CD14-positive monocyte (primary cell): ENCODE data around the gene DUSP6. TPM values are rescaled to one million over a fixed set of nuclear protein-coding genes. Genes with fewer than 3 reads are reported as not detected.

Experiments used
- DNase-seq, 3 donors: peaks; one replicate each; pipeline ENCODE4 v3.0.0-alpha.2; 2011 to 2022
- H2AFZ ChIP-seq: 2 replicates; pipeline ENCODE4 v1.6.0; 2012; ENCODE audit warnings: mild to moderate bottlenecking, low read depth, low read length, inconsistent platforms; ENCODE audit not compliant: insufficient read depth, poor library complexity, severe bottlenecking
- H3K27ac ChIP-seq, 2 donors: 1 replicate in 1 of 2; 2 replicates in 1 of 2; pipeline ENCODE4 v1.5.1; 2012 to 2013; ENCODE audit warnings: low read length in 2 of 2, control low read depth in 1 of 2, inconsistent platforms in 1 of 2, low read depth in 1 of 2, mild to moderate bottlenecking in 1 of 2
- H3K27me3 ChIP-seq, 2 donors: one replicate each; pipeline versions ENCODE4 v1.6.0 to v1.6.1; 2011 to 2013; ENCODE audit warnings: low read length in 2 of 2; ENCODE audit not compliant: control insufficient read depth in 2 of 2, insufficient read depth in 2 of 2
- H3K36me3 ChIP-seq, 2 donors: replicated peaks in 1 of 2; 1 replicate in 1 of 2; 2 replicates in 1 of 2; pipeline versions ENCODE4 v1.5.1 to v1.6.1; 2012 to 2013; ENCODE audit warnings: low read length in 2 of 2, control low read depth in 1 of 2, inconsistent platforms in 1 of 2, mild to moderate bottlenecking in 1 of 2; ENCODE audit not compliant: insufficient read depth in 2 of 2, control insufficient read depth in 1 of 2
- H3K4me1 ChIP-seq, 2 donors: 1 replicate in 1 of 2; 2 replicates in 1 of 2; pipeline versions ENCODE4 v1.5.1 to v1.6.1; 2012 to 2013; ENCODE audit warnings: low read length in 2 of 2, control low read depth in 1 of 2, inconsistent platforms in 1 of 2, mild to moderate bottlenecking in 1 of 2, moderate library complexity in 1 of 2; ENCODE audit not compliant: insufficient read depth in 2 of 2, control insufficient read depth in 1 of 2
- H3K4me2 ChIP-seq: replicated peaks from 2 replicates; pipeline ENCODE3; 2012; ENCODE audit warnings: low read length, moderate library complexity, mild to moderate bottlenecking; ENCODE audit not compliant: poor library complexity, severe bottlenecking; ENCODE audit errors: extremely low read depth
- H3K4me3 ChIP-seq, 3 experiments: fragments of 200-600 bp in 1 of 3; sonication (generic) in 1 of 3; replicated peaks in 1 of 3; 1 replicate in 2 of 3; 2 replicates in 1 of 3; pipeline ENCODE4 v1.5.1; 2011 to 2013; ENCODE audit warnings: low read length in 3 of 3, mild to moderate bottlenecking in 3 of 3, control low read depth in 2 of 3, low read depth in 2 of 3, inconsistent platforms in 1 of 3, moderate library complexity in 1 of 3
- H3K79me2 ChIP-seq: 2 replicates; pipeline ENCODE4 v1.6.0; 2012; ENCODE audit warnings: mild to moderate bottlenecking, control low read depth, inconsistent platforms, low read length, moderate library complexity; ENCODE audit not compliant: insufficient read depth
- H3K9ac ChIP-seq: 2 replicates; pipeline ENCODE4 v1.6.0; 2017; ENCODE audit warnings: low read length, mild to moderate bottlenecking; ENCODE audit not compliant: insufficient read depth, poor library complexity, severe bottlenecking
- H3K9me3 ChIP-seq, 2 donors: replicated peaks in 1 of 2; 1 replicate in 1 of 2; 2 replicates in 1 of 2; pipeline versions ENCODE4 v1.5.1 to v1.6.1; 2012 to 2013; ENCODE audit warnings: low read length in 2 of 2, control low read depth in 1 of 2; ENCODE audit not compliant: control insufficient read depth in 1 of 2, insufficient read depth in 1 of 2
- H4K20me1 ChIP-seq: 2 replicates; pipeline ENCODE4 v1.6.0; 2012; ENCODE audit warnings: mild to moderate bottlenecking, low read length, control low read depth, moderate library complexity; ENCODE audit not compliant: insufficient read depth
- H3K27ac Mint-ChIP-seq, 7 donors: one replicate each; pipeline ENCODE4 v1.8.0; 2020; ENCODE audit warnings: mild to moderate bottlenecking in 7 of 7, mixed read lengths in 7 of 7, moderate library complexity in 6 of 7, inconsistent platforms in 2 of 7
- H3K27me3 Mint-ChIP-seq, 3 donors: one replicate each; pipeline ENCODE4 v1.8.0; 2021 to 2022; ENCODE audit warnings: low read depth in 3 of 3, mild to moderate bottlenecking in 3 of 3, mixed read lengths in 3 of 3, moderate library complexity in 3 of 3, inconsistent platforms in 1 of 3
- H3K36me3 Mint-ChIP-seq, 2 donors: one replicate each; pipeline ENCODE4 v1.8.0; 2020; ENCODE audit warnings: mixed read lengths in 2 of 2, inconsistent platforms in 1 of 2, mild to moderate bottlenecking in 1 of 2
- H3K4me1 Mint-ChIP-seq: one replicate; pipeline ENCODE4 v1.8.0; 2020; ENCODE audit warnings: mild to moderate bottlenecking, mixed read lengths
- H3K4me3 Mint-ChIP-seq, 2 donors: one replicate each; pipeline ENCODE4 v1.8.0; 2020; ENCODE audit warnings: mild to moderate bottlenecking in 2 of 2, mixed read lengths in 2 of 2, moderate library complexity in 1 of 2
- H3K9me3 Mint-ChIP-seq, 7 donors: one replicate each; pipeline ENCODE4 v1.8.0; 2020 to 2022; ENCODE audit warnings: mixed read lengths in 7 of 7, mild to moderate bottlenecking in 6 of 7, moderate library complexity in 6 of 7, inconsistent platforms in 2 of 7
- WGBS: methylation state at CpG from one replicate; pipeline ENCODE4 v1.1.5; 2013; ENCODE audit warnings: missing lambda C conversion rate; ENCODE audit not compliant: insufficient coverage; 5-methylcytosine and 5-hydroxymethylcytosine counted together
- intact Hi-C, 2 donors: fragments of 100-400 bp; cut with micrococcal nuclease; formaldehyde crosslinking; loops; one replicate each; pipeline versions ENCODE4 v1.15.0 to v1.15.1; 2023
- polyA plus RNA-seq, 3 donors: library from polyadenylated mRNA; depleted of rRNA in 1 of 3; unstranded in 2 of 3; stranded (reverse) in 1 of 3; fragments of 300-500 nt in 2 of 3; fragments of >200 nt in 1 of 3; fragmentation: Illumina TruSeq in 2 of 3; gene quantifications; 1 replicate in 2 of 3; 2 replicates in 1 of 3; pipeline ENCODE4 v1.2.3, GENCODE V29; 2012 to 2021
- TF ChIP-seq, protein P1 (sequence below): fragments of 200-600 bp; IDR thresholded peaks from one replicate; pipeline ENCODE4 v1.8.0; 2022; ENCODE audit warnings: antibody characterized with exemption, mild to moderate bottlenecking

Gene DUSP6
- polyA plus RNA-seq, 3 donors, result 195 to 880 (median 653) TPM

DNA sequence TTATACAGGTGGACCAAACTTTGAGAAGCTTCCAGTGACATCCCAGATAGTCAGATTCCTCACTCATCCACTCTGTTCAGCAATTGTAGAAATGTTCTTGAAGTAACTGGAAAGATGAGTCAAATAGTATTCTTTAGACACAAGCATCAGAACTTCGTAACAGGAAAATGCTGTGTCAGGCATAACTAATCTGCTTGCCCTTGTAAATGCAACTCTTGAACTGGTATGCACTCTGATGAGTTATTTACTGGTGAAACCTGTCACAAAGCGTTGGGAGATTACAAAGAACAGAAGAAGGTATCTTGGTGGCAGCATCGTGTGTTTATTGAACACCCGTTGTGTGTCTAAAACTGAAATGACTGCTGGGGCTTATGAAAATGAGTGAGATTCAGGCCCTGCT is 10.8 kb upstream of the DUSP6 start:
- no peaks in the 10 kb centered on the region for H3K9me3 ChIP-seq
- Mint-ChIP-seq H3K27ac (no peak overlapping the region), H3K36me3 (peaks cover 9 to 14% of the 10 kb centered on the region in 2 donors), H3K4me3 (no peak overlapping the region), H3K27me3 (peaks cover 1 to 2% (median 1%) of the 10 kb centered on the region in 3 donors), H3K9me3 (no peaks in the 10 kb centered on the region), H3K4me1 (no peaks in the 10 kb centered on the region)
- WGBS, result 90% methylated on average over 3 of the region's 4 CpGs
- H3K27me3 ChIP-seq, result no peaks in the 10 kb centered on the region
- H3K27ac ChIP-seq, result no peak overlapping the region
- intact Hi-C loops, result no loop called here
- no peaks in the 10 kb centered on the region for H3K36me3 ChIP-seq
- H3K9ac ChIP-seq, result no peak overlapping the region
- no peak for DNase-seq
- H3K79me2 ChIP-seq, result no peaks in the 10 kb centered on the region
- H3K4me2 ChIP-seq, result no peak overlapping the region
- H4K20me1 ChIP-seq, result no peaks in the 10 kb centered on the region
- no peak overlapping the region for H3K4me3 ChIP-seq
- H2AFZ ChIP-seq, result no peak overlapping the region
- TF ChIP-seq, protein P1, sequence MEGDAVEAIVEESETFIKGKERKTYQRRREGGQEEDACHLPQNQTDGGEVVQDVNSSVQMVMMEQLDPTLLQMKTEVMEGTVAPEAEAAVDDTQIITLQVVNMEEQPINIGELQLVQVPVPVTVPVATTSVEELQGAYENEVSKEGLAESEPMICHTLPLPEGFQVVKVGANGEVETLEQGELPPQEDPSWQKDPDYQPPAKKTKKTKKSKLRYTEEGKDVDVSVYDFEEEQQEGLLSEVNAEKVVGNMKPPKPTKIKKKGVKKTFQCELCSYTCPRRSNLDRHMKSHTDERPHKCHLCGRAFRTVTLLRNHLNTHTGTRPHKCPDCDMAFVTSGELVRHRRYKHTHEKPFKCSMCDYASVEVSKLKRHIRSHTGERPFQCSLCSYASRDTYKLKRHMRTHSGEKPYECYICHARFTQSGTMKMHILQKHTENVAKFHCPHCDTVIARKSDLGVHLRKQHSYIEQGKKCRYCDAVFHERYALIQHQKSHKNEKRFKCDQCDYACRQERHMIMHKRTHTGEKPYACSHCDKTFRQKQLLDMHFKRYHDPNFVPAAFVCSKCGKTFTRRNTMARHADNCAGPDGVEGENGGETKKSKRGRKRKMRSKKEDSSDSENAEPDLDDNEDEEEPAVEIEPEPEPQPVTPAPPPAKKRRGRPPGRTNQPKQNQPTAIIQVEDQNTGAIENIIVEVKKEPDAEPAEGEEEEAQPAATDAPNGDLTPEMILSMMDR, result no peak
- no peaks in the 10 kb centered on the region for H3K4me1 ChIP-seq

DNA sequence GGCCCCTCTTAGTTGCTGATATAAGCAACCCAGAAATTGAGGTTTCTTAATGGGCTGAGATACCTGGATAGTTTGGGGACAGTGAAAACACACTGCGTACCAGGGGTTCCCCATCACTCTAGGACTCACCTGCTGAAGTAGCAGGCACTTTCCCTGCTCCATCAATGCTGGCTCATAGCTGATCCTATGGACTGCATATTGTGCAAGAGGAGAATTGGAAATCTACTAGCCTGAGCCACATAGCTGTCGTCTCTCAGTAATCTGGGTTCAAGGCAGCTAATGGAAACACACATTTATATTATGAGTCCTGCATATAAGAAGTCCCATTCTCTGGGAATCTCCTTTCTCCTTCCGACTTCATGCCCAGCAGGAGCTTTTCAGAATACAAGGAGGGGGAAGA is 7.3 kb upstream of the DUSP6 start:
- H3K36me3 ChIP-seq, result no peaks in the 10 kb centered on the region
- no peak overlapping the region for H3K9ac ChIP-seq
- H3K4me2 ChIP-seq, result no peak overlapping the region
- TF ChIP-seq, protein P1, result no peak
- H3K4me1 ChIP-seq, result peaks cover 7 to 9% of the 10 kb centered on the region in 2 donors
- H3K36me3 Mint-ChIP-seq, result peaks cover 18 to 22% of the 10 kb centered on the region in 2 donors
- peaks cover 5% of the 10 kb centered on the region for H3K79me2 ChIP-seq
- WGBS, result 100% methylated on average over 1 of the region's 3 CpGs
- no peaks in the 10 kb centered on the region for H3K27me3 ChIP-seq
- no peaks in the 10 kb centered on the region for H3K9me3 Mint-ChIP-seq
- intact Hi-C loops, result loop anchor here (10.0 kb wide), 3 partner anchors 95 to 305 kb away; no protein-coding TSS in a partner anchor
- no peak overlapping the region for H3K27ac ChIP-seq
- H3K4me3 Mint-ChIP-seq, result no peak overlapping the region
- no peak overlapping the region for H3K4me3 ChIP-seq
- H3K27ac Mint-ChIP-seq, result no peak overlapping the region
- peaks cover 0 to 1% (median 1%) of the 10 kb centered on the region in 3 donors for H3K27me3 Mint-ChIP-seq
- H3K4me1 Mint-ChIP-seq, result peaks cover 17% of the 10 kb centered on the region
- H3K9me3 ChIP-seq, result no peaks in the 10 kb centered on the region
- DNase-seq, result no peak
- H2AFZ ChIP-seq, result no peak overlapping the region
- H4K20me1 ChIP-seq, result no peaks in the 10 kb centered on the region
